HL-60 (cell line): Measurements from ENCODE around the gene PRICKLE4.
"Not testable (repeated sequence)": the region's sequence is repeated elsewhere in the genome, so short reads cannot be mapped to it uniquely, and the experiment has no call there.

Experiments
- DNase-seq, 2 experiments: peaks; one replicate each; pipeline ENCODE4 v3.0.0-alpha.2; 2010 to 2020; ENCODE audit warnings: low read depth in 1 of 2, low spot score in 1 of 2
- H3K27ac ChIP-seq: fragments of 250-450 bp; sonication (Bioruptor Pico); replicated peaks from 2 replicates; pipeline ENCODE4 v1.5.1; 2020; ENCODE audit warnings: mild to moderate bottlenecking, moderate library complexity
- H3K27me3 ChIP-seq: fragments of 250-450 bp; sonication (Bioruptor Pico); 2 replicates; pipeline ENCODE4 v1.5.1; 2021; ENCODE audit warnings: mild to moderate bottlenecking, moderate library complexity; ENCODE audit not compliant: insufficient read depth, poor library complexity, severe bottlenecking
- H3K4me3 ChIP-seq: replicated peaks from 2 replicates; pipeline ENCODE4 v1.5.1; 2011; ENCODE audit warnings: mild to moderate bottlenecking, control low read depth, low read length; ENCODE audit not compliant: insufficient read depth
- GABPA ChIP-seq: IDR thresholded peaks from 2 replicates; pipeline ENCODE4 v1.6.1; 2012; ENCODE audit warnings: low read depth
- POLR2AphosphoS5 ChIP-seq: IDR thresholded peaks from 2 replicates; pipeline ENCODE4 v1.6.1; 2012; ENCODE audit warnings: low read depth
- SPI1 ChIP-seq: IDR thresholded peaks from 2 replicates; pipeline ENCODE4 v1.6.1; 2012; ENCODE audit warnings: low read depth, mild to moderate bottlenecking, borderline replicate concordance
- TF ChIP-seq, protein P1 (sequence below): IDR thresholded peaks from one replicate; pipeline ENCODE4 v1.5.1; 2011; ENCODE audit warnings: low read length, control low read depth, inconsistent platforms; ENCODE audit not compliant: insufficient read depth
- TF ChIP-seq, protein P2 (sequence below): IDR thresholded peaks from 2 replicates; pipeline ENCODE4 v1.6.1; 2012; ENCODE audit warnings: low read depth; ENCODE audit not compliant: insufficient replicate concordance

PRICKLE4 gene

DNA sequence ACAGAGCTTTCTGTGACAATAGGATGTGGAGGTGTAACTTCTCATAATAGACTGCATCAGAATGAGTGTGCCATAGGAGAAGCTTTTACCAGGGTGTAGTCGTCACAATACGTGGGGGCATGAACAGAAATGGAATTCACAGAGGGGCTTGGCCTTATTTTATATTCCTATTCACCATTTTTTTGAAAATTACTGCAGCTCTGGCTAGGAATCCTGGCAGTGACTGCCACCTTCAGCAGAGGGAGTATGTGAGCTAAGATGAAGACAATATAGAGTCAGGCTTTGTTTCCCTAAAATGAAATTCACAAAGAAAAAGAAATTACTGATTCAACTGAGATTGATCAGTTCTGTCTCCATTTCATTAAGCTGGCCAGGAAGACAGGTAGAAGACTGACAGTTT, 20.8 kb downstream of the PRICKLE4 start:
- no peak overlapping the region for H3K27ac ChIP-seq
- no peak for TF ChIP-seq SPI1
- TF ChIP-seq POLR2AphosphoS5 = no peak
- TF ChIP-seq, protein P1, sequence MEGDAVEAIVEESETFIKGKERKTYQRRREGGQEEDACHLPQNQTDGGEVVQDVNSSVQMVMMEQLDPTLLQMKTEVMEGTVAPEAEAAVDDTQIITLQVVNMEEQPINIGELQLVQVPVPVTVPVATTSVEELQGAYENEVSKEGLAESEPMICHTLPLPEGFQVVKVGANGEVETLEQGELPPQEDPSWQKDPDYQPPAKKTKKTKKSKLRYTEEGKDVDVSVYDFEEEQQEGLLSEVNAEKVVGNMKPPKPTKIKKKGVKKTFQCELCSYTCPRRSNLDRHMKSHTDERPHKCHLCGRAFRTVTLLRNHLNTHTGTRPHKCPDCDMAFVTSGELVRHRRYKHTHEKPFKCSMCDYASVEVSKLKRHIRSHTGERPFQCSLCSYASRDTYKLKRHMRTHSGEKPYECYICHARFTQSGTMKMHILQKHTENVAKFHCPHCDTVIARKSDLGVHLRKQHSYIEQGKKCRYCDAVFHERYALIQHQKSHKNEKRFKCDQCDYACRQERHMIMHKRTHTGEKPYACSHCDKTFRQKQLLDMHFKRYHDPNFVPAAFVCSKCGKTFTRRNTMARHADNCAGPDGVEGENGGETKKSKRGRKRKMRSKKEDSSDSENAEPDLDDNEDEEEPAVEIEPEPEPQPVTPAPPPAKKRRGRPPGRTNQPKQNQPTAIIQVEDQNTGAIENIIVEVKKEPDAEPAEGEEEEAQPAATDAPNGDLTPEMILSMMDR = peak; percentile 26
- no peak for TF ChIP-seq GABPA
- TF ChIP-seq, protein P2, sequence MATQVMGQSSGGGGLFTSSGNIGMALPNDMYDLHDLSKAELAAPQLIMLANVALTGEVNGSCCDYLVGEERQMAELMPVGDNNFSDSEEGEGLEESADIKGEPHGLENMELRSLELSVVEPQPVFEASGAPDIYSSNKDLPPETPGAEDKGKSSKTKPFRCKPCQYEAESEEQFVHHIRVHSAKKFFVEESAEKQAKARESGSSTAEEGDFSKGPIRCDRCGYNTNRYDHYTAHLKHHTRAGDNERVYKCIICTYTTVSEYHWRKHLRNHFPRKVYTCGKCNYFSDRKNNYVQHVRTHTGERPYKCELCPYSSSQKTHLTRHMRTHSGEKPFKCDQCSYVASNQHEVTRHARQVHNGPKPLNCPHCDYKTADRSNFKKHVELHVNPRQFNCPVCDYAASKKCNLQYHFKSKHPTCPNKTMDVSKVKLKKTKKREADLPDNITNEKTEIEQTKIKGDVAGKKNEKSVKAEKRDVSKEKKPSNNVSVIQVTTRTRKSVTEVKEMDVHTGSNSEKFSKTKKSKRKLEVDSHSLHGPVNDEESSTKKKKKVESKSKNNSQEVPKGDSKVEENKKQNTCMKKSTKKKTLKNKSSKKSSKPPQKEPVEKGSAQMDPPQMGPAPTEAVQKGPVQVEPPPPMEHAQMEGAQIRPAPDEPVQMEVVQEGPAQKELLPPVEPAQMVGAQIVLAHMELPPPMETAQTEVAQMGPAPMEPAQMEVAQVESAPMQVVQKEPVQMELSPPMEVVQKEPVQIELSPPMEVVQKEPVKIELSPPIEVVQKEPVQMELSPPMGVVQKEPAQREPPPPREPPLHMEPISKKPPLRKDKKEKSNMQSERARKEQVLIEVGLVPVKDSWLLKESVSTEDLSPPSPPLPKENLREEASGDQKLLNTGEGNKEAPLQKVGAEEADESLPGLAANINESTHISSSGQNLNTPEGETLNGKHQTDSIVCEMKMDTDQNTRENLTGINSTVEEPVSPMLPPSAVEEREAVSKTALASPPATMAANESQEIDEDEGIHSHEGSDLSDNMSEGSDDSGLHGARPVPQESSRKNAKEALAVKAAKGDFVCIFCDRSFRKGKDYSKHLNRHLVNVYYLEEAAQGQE = no peak
- DNase-seq = no peak
- H3K27me3 ChIP-seq = no peaks in the 10 kb centered on the region
- no peak overlapping the region for H3K4me3 ChIP-seq

DNA sequence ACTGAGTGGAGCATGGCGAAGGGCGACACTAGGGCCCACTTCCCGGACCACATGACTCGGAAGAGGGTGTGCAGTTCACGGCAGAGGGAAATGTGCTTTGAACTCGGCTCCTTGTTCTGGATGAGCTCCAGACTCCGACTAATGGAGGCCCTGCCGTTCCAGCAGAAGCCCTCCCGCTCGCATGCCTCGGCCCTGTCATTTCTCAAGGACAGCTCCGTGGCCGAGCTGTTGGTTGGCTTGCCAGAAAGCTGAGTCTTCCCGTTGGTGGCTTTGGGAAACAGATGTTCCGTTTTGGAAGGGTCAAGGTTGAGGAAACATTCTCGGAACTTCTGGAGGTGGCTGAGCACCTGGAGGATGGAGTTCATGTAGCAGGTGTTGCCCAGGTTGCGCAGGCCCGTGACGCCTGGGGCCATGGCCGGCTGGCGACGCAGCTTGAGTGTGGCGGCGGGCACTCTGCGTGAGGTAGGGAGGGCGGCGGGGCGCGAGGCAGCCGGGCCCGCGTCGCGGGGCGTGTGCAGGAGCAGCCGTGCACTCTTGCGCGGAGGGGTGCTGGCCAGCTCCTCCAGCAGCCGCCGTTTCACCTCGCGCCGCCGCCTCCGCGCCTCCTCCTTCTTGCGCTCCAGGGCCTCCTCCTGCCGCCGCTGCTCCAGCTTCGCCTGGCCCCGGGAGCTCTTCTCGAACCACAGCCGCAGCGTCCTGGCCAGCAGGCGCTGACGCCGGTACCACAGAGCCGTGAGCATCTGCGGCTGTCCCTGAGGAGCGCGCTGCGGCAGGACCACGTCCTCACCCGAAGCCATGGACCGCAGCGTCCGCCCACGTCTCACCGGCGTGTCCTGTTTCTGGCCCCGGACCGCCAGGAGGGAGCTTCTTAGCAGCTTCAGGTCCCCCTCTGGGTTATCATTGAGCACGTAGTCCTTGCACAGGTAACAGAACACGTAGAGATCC, 25.5 kb downstream of the PRICKLE4 start:
- Histone ChIP-seq H3K27ac (no peak overlapping the region), H3K4me3 (no peak overlapping the region), H3K27me3 (no peaks in the 10 kb centered on the region)
- no peak for DNase-seq
- TF ChIP-seq POLR2AphosphoS5 = no peak
- TF ChIP-seq, protein P2 = no peak
- TF ChIP-seq GABPA = no peak
- no peak for TF ChIP-seq SPI1
- TF ChIP-seq, protein P1 = no peak

DNA sequence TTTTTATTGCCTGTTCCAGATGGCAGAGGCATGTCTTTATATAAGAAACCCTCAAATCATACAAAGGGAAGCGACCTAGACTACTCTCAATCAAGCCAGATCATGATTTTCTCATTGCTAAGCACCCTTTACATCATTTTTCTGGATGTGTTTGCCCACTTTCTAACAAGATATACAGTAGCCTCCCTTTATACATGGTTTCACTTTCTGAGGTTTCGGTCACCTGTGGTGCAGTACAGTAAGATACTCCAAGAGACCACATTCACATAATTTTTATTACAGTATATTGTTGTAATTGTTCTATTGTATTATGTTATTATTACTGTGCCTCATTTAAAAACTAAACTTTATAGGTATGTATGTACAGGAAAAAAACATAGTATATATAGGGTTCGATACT, 30.5 kb downstream of the PRICKLE4 start:
- Histone ChIP-seq H3K27ac (no peak overlapping the region), H3K27me3 (no peaks in the 10 kb centered on the region), H3K4me3 (no peak overlapping the region)
- DNase-seq = no peak
- no peak for TF ChIP-seq SPI1
- no peak for TF ChIP-seq POLR2AphosphoS5
- TF ChIP-seq, protein P2 = no peak
- TF ChIP-seq, protein P1 = no peak
- TF ChIP-seq GABPA = no peak

DNA sequence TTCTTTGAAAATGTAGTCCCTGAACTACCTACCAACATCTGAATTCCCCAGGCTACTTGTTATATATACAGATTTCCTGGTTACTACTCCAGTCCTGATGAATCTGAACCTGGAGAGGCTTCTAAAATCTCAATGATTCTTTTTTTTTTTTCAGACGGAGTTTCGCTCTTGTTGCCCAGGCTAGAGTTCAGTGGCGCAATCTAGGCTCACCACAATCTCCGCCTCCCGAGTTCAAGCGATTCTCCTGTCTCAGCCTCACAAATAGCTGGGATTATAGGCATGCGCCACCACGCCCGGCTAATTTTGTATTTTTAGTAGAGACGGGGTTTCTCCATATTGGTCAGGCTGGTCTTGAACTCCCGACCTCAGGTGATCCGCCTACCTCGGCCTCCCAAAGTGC, 31.4 kb downstream of the PRICKLE4 start:
- H3K4me3 ChIP-seq = not testable (repeated sequence)

More for the DNA sequence above, 31.4 kb downstream of the PRICKLE4 start:
- not testable (repeated sequence) for H3K27me3 ChIP-seq, H3K27ac ChIP-seq
- DNase-seq = peak in 1 of 2 experiments; percentile 65
